SK-N-SH (cell line): ENCODE results near the gene IGF2. TPM values are rescaled to one million over a fixed set of nuclear protein-coding genes. Genes with fewer than 3 reads are reported as not detected.

ENCODE experiments used
- CTCF ChIA-PET: fragments of 300-600, 350-600 bp; formaldehyde crosslinking; extraction: SDS; loops from one replicate; lab custom pipeline; 2021; lab: Yijun Ruan, JAX
- POLR2A ChIA-PET: fragments of 350-600 bp; sonication (Branson Sonifier 250); formaldehyde crosslinking; extraction: SDS; loops from one replicate; lab custom pipeline; 2020; ENCODE audit warnings: antibody characterized with exemption, inconsistent platforms; lab: Yijun Ruan, JAX
- DNase-seq: peaks from one replicate; pipeline ENCODE4 v3.0.0; 2012
- H2AFZ ChIP-seq: fragments of 200-600 bp; sonication (generic); 2 replicates; pipeline ENCODE4 v1.8.1; 2016; ENCODE audit warnings: antibody characterized with exemption, mild to moderate bottlenecking, low read depth
- H3F3A ChIP-seq: fragments of 200-600 bp; sonication (generic); replicated peaks from 2 replicates; pipeline ENCODE3; 2016; ENCODE audit warnings: antibody characterized with exemption, mild to moderate bottlenecking; ENCODE audit not compliant: insufficient read depth
- H3K27ac ChIP-seq, 2 experiments: fragments of 200-500 bp in 1 of 2; fragments of 200-600 bp in 1 of 2; sonication (Bioruptor generic) in 1 of 2; sonication (generic), shearing (Covaris generic) in 1 of 2; 2 replicates each; pipeline versions ENCODE4 v1.5.1 to v1.6.1; 2014 to 2016; ENCODE audit warnings: low read depth in 2 of 2, inconsistent platforms in 1 of 2, low read length in 1 of 2, mild to moderate bottlenecking in 1 of 2, mixed read lengths in 1 of 2
- H3K27me3 ChIP-seq: fragments of 200-600 bp; sonication (generic), shearing (Covaris generic); 2 replicates; pipeline ENCODE4 v1.6.1; 2016; ENCODE audit warnings: mixed run types; ENCODE audit not compliant: insufficient read depth
- H3K36me3 ChIP-seq, 2 experiments: fragments of 200-500 bp in 1 of 2; fragments of 200-600 bp in 1 of 2; sonication (Bioruptor generic) in 1 of 2; sonication (generic) in 1 of 2; replicated peaks in 1 of 2; 2 replicates each; pipeline versions ENCODE3 to v1.5.1; 2014 to 2016; ENCODE audit warnings: low read length in 1 of 2, mild to moderate bottlenecking in 1 of 2; ENCODE audit not compliant: insufficient read depth in 2 of 2, control insufficient read depth in 1 of 2
- H3K4me1 ChIP-seq, 2 experiments: fragments of 200-500 bp in 1 of 2; fragments of 200-600 bp in 1 of 2; sonication (Bioruptor generic) in 1 of 2; sonication (generic), shearing (Covaris generic) in 1 of 2; 2 replicates each; pipeline versions ENCODE4 v1.5.1 to v1.6.1; 2014 to 2016; ENCODE audit warnings: low read depth in 1 of 2, low read length in 1 of 2, mixed run types in 1 of 2; ENCODE audit not compliant: insufficient read depth in 2 of 2, control insufficient read depth in 1 of 2
- H3K4me2 ChIP-seq: fragments of 200-600 bp; sonication (generic), shearing (Covaris generic); 2 replicates; pipeline ENCODE4 v1.6.1; 2017; ENCODE audit warnings: mixed run types
- H3K4me3 ChIP-seq, 2 experiments: fragments of 200-500 bp in 1 of 2; fragments of 200-600 bp in 1 of 2; sonication (Bioruptor generic) in 1 of 2; sonication (generic), shearing (Covaris generic) in 1 of 2; 2 replicates each; pipeline versions ENCODE4 v1.5.1 to v1.8.1; 2014 to 2016; ENCODE audit warnings: low read depth in 2 of 2, inconsistent platforms in 1 of 2, low read length in 1 of 2, mild to moderate bottlenecking in 1 of 2, mixed read lengths in 1 of 2, moderate library complexity in 1 of 2
- H3K79me2 ChIP-seq: fragments of 200-600 bp; sonication (generic); 2 replicates; pipeline ENCODE4 v1.8.1; 2017; ENCODE audit warnings: mild to moderate bottlenecking; ENCODE audit not compliant: insufficient read depth
- H3K9ac ChIP-seq: fragments of 200-600 bp; sonication (generic); 2 replicates; pipeline ENCODE4 v1.6.1; 2017; ENCODE audit warnings: mixed run types
- H3K9me2 ChIP-seq: fragments of 200-600 bp; sonication (generic); 2 replicates; pipeline ENCODE4 v1.6.1; 2017; ENCODE audit warnings: mixed run types
- H3K9me3 ChIP-seq: fragments of 200-600 bp; sonication (generic); 2 replicates; pipeline ENCODE4 v1.6.1; 2017; ENCODE audit warnings: mixed run types, mild to moderate bottlenecking, moderate library complexity
- H4K20me1 ChIP-seq: fragments of 200-600 bp; sonication (generic); 2 replicates; pipeline ENCODE4 v1.6.1; 2017; ENCODE audit warnings: mild to moderate bottlenecking, mixed run types; ENCODE audit not compliant: insufficient read depth
- ELF1 ChIP-seq: IDR thresholded peaks from 2 replicates; pipeline ENCODE4 v1.4.0; 2012
- GABPA ChIP-seq: IDR thresholded peaks from 2 replicates; pipeline ENCODE4 v1.4.0; 2012; ENCODE audit warnings: low read depth, mild to moderate bottlenecking
- IRF3 ChIP-seq: fragments of 150-350 bp; IDR thresholded peaks from 2 replicates; pipeline ENCODE4 v1.6.1; 2016; ENCODE audit warnings: mild to moderate bottlenecking, low read depth, low read length
- MXI1 ChIP-seq: IDR thresholded peaks from 2 replicates; pipeline ENCODE4 v1.6.1; 2012; ENCODE audit warnings: mild to moderate bottlenecking, low read depth, low read length, improper control_type of control experiment
- NFIC ChIP-seq: IDR thresholded peaks from 2 replicates; pipeline ENCODE4 v1.4.0; 2012; ENCODE audit warnings: borderline replicate concordance
- NRF1 ChIP-seq: IDR thresholded peaks from 2 replicates; pipeline ENCODE4 v1.6.1; 2012; ENCODE audit warnings: low read depth, mild to moderate bottlenecking, low read length
- RAD21 ChIP-seq: IDR thresholded peaks from 2 replicates; pipeline ENCODE4 v1.6.1; 2012; ENCODE audit warnings: mild to moderate bottlenecking, low read length
- RFX5 ChIP-seq: IDR thresholded peaks from 2 replicates; pipeline ENCODE4 v1.6.1; 2012; ENCODE audit warnings: mild to moderate bottlenecking, improper control_type of control experiment, low read length
- RXRA ChIP-seq: IDR thresholded peaks from 2 replicates; pipeline ENCODE4 v1.4.0; 2012; ENCODE audit warnings: low read depth, mild to moderate bottlenecking, borderline replicate concordance
- ZBTB33 ChIP-seq: IDR thresholded peaks from 2 replicates; pipeline ENCODE4 v1.4.0; 2012; ENCODE audit warnings: low read depth, borderline replicate concordance
- WGBS: methylation state at CpG from one replicate; pipeline ENCODE4 v1.1.6; 2017; ENCODE audit warnings: low lambda C conversion rate; 5-methylcytosine and 5-hydroxymethylcytosine counted together
- polyA plus RNA-seq, 3 experiments: library from polyadenylated mRNA; depleted of rRNA; stranded (reverse); fragments of >200 nt; gene quantifications; 2 replicates each; pipeline ENCODE4 v1.2.3, GENCODE V29; 2012

IGF2 gene
- polyA plus RNA-seq, 1 of the 3 experiments (the other 2 are of a cell fraction) = 0.05 TPM

- Histone ChIP-seq H2AFZ (no peak overlapping the region), H3K4me3 (no peak overlapping the region)
- TF ChIP-seq ZBTB33 (no peak), RXRA (no peak), NRF1 (no peak)
- TF ChIP-seq, all 33 proteins: peak for 0
- H3K27me3 ChIP-seq = no peaks in the 10 kb centered on the region
- H3K79me2 ChIP-seq = no peaks in the 10 kb centered on the region
- H3K9ac ChIP-seq = no peak overlapping the region
- ChIA-PET CTCF (interaction anchor here (0.9 to 3.8 kb wide), 3 partner anchors 17 to 211 kb away, joined by 3 to 16 read pairs (median 3); no protein-coding TSS in a partner anchor), POLR2A (interaction anchor here (1.4 kb wide), 1 partner anchor 28 kb away, joined by 5 read pairs; no protein-coding TSS in a partner anchor)
- H3F3A ChIP-seq = no peaks in the 10 kb centered on the region
- DNase-seq = peak; percentile 55
- H3K4me2 ChIP-seq = no peak overlapping the region
- H3K4me1 ChIP-seq = peaks cover 0 to 10% of the 10 kb centered on the region in 2 experiments; a peak in 1 of 4 replicates
- no peaks in the 10 kb centered on the region for H4K20me1 ChIP-seq
- no peaks in the 10 kb centered on the region for H3K9me2 ChIP-seq
- no peaks in the 10 kb centered on the region for H3K9me3 ChIP-seq
- WGBS = 22% methylated on average over 4 of the region's 10 CpGs
- no peak overlapping the region; a peak in 1 of 4 replicates for H3K27ac ChIP-seq
- no peaks in the 10 kb centered on the region for H3K36me3 ChIP-seq
These were observed 46.2 kb downstream of the IGF2 start for GRCh38 chr11:2092956-2093412.

- TF ChIP-seq RFX5 (no peak), NFIC (no peak), IRF3 (no peak), MXI1 (no peak), ELF1 (no peak), GABPA (no peak), RAD21 (no peak)
- TF ChIP-seq, all 33 proteins: peak for 0
- H3K4me3 ChIP-seq = no peak overlapping the region
- no peaks in the 10 kb centered on the region for H3K27me3 ChIP-seq
- no peak for DNase-seq
- no peaks in the 10 kb centered on the region for H4K20me1 ChIP-seq
- peaks cover 0 to 8% of the 10 kb centered on the region in 2 experiments; a peak in 1 of 4 replicates for H3K4me1 ChIP-seq
- no peaks in the 10 kb centered on the region for H3F3A ChIP-seq
- POLR2A ChIA-PET = interaction anchor here (1.4 kb wide), 1 partner anchor 28 kb away, joined by 5 read pairs; no protein-coding TSS in a partner anchor
- H3K9me3 ChIP-seq = no peaks in the 10 kb centered on the region
- H3K79me2 ChIP-seq = no peaks in the 10 kb centered on the region
- no peak overlapping the region for H3K4me2 ChIP-seq
- H3K9ac ChIP-seq = no peak overlapping the region
- 13% methylated on average over 3 of the region's 9 CpGs for WGBS
- H3K36me3 ChIP-seq = no peaks in the 10 kb centered on the region
- H3K27ac ChIP-seq = no peak overlapping the region
- no peak overlapping the region for H2AFZ ChIP-seq
- H3K9me2 ChIP-seq = no peaks in the 10 kb centered on the region
- CTCF ChIA-PET = interaction anchor here (0.9 to 3.8 kb wide), 3 partner anchors 17 to 210 kb away, joined by 3 to 16 read pairs (median 3); no protein-coding TSS in a partner anchor
These were observed 46.7 kb downstream of the IGF2 start for GRCh38 chr11:2092464-2092910.
